B cell (primary cell): Measurements from ENCODE around the gene TFB1M. TPM values are rescaled to one million over a fixed set of nuclear protein-coding genes. Genes with fewer than 3 reads are reported as not detected.

Experiments used
- ATAC-seq: fragments of 200-7000 bp; cut with Tn5 transposase; one replicate; pipeline ENCODE4 v1.10.0; 2021; ENCODE audit warnings: low read depth, mild to moderate bottlenecking, moderate number of reproducible peaks, moderate library complexity
- CTCF ChIA-PET: fragments of 350-600 bp; sonication (Branson Sonifier 250); formaldehyde crosslinking; loops from one replicate; lab custom pipeline; 2021; ENCODE audit warnings: antibody characterized with exemption, inconsistent platforms; lab: Charles Lee
- POLR2A ChIA-PET: fragments of 350-600 bp; sonication (Branson Sonifier 250); formaldehyde crosslinking; loops from one replicate; lab custom pipeline; 2021; ENCODE audit warnings: antibody characterized with exemption; lab: Charles Lee
- DNase-seq: peaks from one replicate; pipeline ENCODE4 v3.0.0; 2013
- H2AFZ ChIP-seq: 2 replicates; pipeline ENCODE4 v1.6.1; 2012; ENCODE audit warnings: mild to moderate bottlenecking, low read depth, low read length; ENCODE audit not compliant: insufficient read depth, poor library complexity, severe bottlenecking
- H3K27ac ChIP-seq, 2 donors: 1 replicate in 1 of 2; 2 replicates in 1 of 2; pipeline ENCODE4 v1.5.1; 2012 to 2013; ENCODE audit warnings: low read length in 2 of 2, mild to moderate bottlenecking in 2 of 2, moderate library complexity in 1 of 2
- H3K27me3 ChIP-seq, 4 experiments: fragments of 200-600 bp in 1 of 4; sonication (generic) in 1 of 4; replicated peaks in 1 of 4; 1 replicate in 2 of 4; 2 replicates in 2 of 4; pipeline versions ENCODE4 v1.6.1 to v1.7.0; 2013 to 2016; ENCODE audit warnings: low read length in 3 of 4, mild to moderate bottlenecking in 2 of 4, mixed read lengths in 1 of 4, moderate library complexity in 1 of 4; ENCODE audit not compliant: insufficient read depth in 4 of 4, control insufficient read depth in 3 of 4; ENCODE audit errors: control extremely low read depth in 1 of 4
- H3K36me3 ChIP-seq, 2 experiments: replicated peaks in 1 of 2; 1 replicate in 1 of 2; 2 replicates in 1 of 2; pipeline versions ENCODE4 v1.6.1 to v1.7.1; 2013; ENCODE audit warnings: low read length in 1 of 2; ENCODE audit not compliant: insufficient read depth in 2 of 2, control insufficient read depth in 1 of 2; ENCODE audit errors: control extremely low read depth in 1 of 2, extremely low read depth in 1 of 2
- H3K4me1 ChIP-seq, 2 donors: fragments of 200-600 bp in 1 of 2; sonication (generic) in 1 of 2; 1 replicate in 1 of 2; 2 replicates in 1 of 2; pipeline versions ENCODE4 v1.5.1 to v1.6.1; 2013 to 2017; ENCODE audit warnings: low read length in 2 of 2; ENCODE audit not compliant: control insufficient read depth in 2 of 2, insufficient read depth in 2 of 2
- H3K4me2 ChIP-seq: replicated peaks from 2 replicates; pipeline ENCODE3; 2012; ENCODE audit warnings: mild to moderate bottlenecking, low read depth, low read length; ENCODE audit not compliant: poor library complexity, severe bottlenecking
- H3K4me3 ChIP-seq, 5 experiments: fragments of 200-600 bp in 1 of 5; sonication (generic) in 1 of 5; 1 replicate in 3 of 5; 2 replicates in 2 of 5; pipeline versions ENCODE4 v1.5.1 to v1.7.0; 2011 to 2016; ENCODE audit warnings: low read length in 4 of 5, mild to moderate bottlenecking in 4 of 5, low read depth in 2 of 5, control low read depth in 1 of 5, moderate library complexity in 1 of 5; ENCODE audit not compliant: insufficient read depth in 1 of 5; ENCODE audit errors: control extremely low read depth in 1 of 5, extremely low read depth in 1 of 5
- H3K79me2 ChIP-seq: fragments of 200-600 bp; sonication (generic); one replicate; pipeline ENCODE4 v1.6.0; 2016; ENCODE audit warnings: low read length; ENCODE audit not compliant: control insufficient read depth, insufficient read depth
- H3K9ac ChIP-seq: fragments of 200-600 bp; sonication (generic); 2 replicates; pipeline ENCODE4 v1.6.1; 2017; ENCODE audit warnings: mild to moderate bottlenecking, low read length, moderate library complexity
- H3K9me3 ChIP-seq, 3 donors: one replicate each; pipeline versions ENCODE4 v1.6.1 to v1.7.1; 2013; ENCODE audit warnings: low read length in 2 of 3; ENCODE audit not compliant: control insufficient read depth in 2 of 3, insufficient read depth in 1 of 3; ENCODE audit errors: control extremely low read depth in 1 of 3
- H4K20me1 ChIP-seq: 2 replicates; pipeline ENCODE4 v1.6.0; 2012; ENCODE audit warnings: mild to moderate bottlenecking, low read length; ENCODE audit not compliant: insufficient read depth, control insufficient read depth, poor library complexity, severe bottlenecking
- H3K27ac Mint-ChIP-seq: one replicate; pipeline ENCODE4 v1.8.0; 2021; ENCODE audit warnings: mixed read lengths
- H3K27me3 Mint-ChIP-seq: one replicate; pipeline ENCODE4 v1.8.0; 2021; ENCODE audit warnings: mixed read lengths
- H3K4me1 Mint-ChIP-seq: one replicate; pipeline ENCODE4 v1.8.0; 2021; ENCODE audit warnings: mixed read lengths
- H3K4me3 Mint-ChIP-seq: one replicate; pipeline ENCODE4 v1.8.0; 2021; ENCODE audit warnings: mixed read lengths
- H3K9me3 Mint-ChIP-seq: one replicate; pipeline ENCODE4 v1.8.0; 2022; ENCODE audit warnings: mixed read lengths; ENCODE audit not compliant: insufficient read depth
- EZH2 ChIP-seq: IDR thresholded peaks from 2 replicates; pipeline ENCODE4 v1.6.1; 2012; ENCODE audit warnings: borderline replicate concordance, low read depth, mild to moderate bottlenecking, moderate library complexity, low read length; ENCODE audit not compliant: insufficient read depth, poor library complexity, severe bottlenecking
- WGBS: methylation state at CpG from one replicate; pipeline ENCODE4 v1.1.5; 2013; ENCODE audit warnings: missing lambda C conversion rate; ENCODE audit not compliant: insufficient coverage; 5-methylcytosine and 5-hydroxymethylcytosine counted together
- intact Hi-C: fragments of 100-400 bp; cut with micrococcal nuclease; formaldehyde crosslinking; loops from one replicate; pipeline ENCODE4 v1.10.0; 2022
- polyA plus RNA-seq: library from polyadenylated mRNA; depleted of rRNA; stranded (reverse); fragments of >200 nt; gene quantifications from 2 replicates; pipeline ENCODE4 v1.2.3, GENCODE V29; 2012
- total RNA-seq, 2 donors: library from RNA; stranded (reverse); fragments of 120-200 nt in 1 of 2; gene quantifications; 1 replicate in 1 of 2; 2 replicates in 1 of 2; pipeline versions ENCODE4 v1.2.3 to v1.2.4, GENCODE V29; 2013 to 2022
- TF ChIP-seq, protein P1 (sequence below): fragments of 200-600 bp; IDR thresholded peaks from one replicate; pipeline ENCODE4 v1.8.0; 2022; ENCODE audit warnings: antibody characterized with exemption, mild to moderate bottlenecking

TFB1M gene
- total and polyA plus RNA-seq, 2 donors (not counting 1 experiment from before 2014, with no cell fraction given) = 18.6 to 49.9 TPM

DNA sequence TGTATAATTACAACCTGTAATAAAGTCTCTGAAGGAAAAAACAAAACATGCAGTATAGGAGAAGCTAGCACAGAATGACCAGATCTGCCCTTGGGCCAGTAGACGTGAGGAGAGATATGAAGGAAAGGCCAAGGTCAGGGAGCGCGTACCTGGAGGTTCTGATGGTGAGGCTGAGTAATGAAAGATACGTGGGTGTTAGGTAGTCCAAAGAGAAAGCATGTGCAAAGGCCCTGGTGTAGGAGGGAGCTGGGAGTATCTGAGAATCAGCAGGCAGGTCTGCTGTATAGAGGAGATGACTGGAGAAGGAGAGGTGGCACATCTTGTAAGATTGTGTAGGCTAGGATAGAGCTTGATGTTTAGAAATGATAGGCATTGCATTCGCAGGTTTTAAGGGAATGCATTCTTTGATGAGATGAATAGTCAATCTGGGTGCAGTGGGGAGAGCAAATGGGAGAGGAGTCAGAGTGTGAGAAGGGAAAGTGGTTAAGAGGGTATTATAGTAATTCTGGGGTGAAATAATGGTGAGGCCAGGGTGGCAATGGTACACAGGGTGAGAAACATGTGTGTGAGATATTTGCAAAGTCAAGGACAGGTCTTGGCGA lies 15.9 kb upstream of the TFB1M start:
- ATAC-seq (no peak), DNase-seq (no peak)
- Histone ChIP-seq H3K4me1 (peaks cover 14 to 15% of the 10 kb centered on the region in 2 donors), H3K9me3 (no peaks in the 10 kb centered on the region), H3K27me3 (no peaks in the 10 kb centered on the region), H3K79me2 (no peaks in the 10 kb centered on the region), H3K27ac (no peak overlapping the region), H3K4me3 (no peak overlapping the region), H3K4me2 (no peak overlapping the region), H2AFZ (no peak overlapping the region), H4K20me1 (no peaks in the 10 kb centered on the region), H3K9ac (no peak overlapping the region), H3K36me3 (no peaks in the 10 kb centered on the region)
- Mint-ChIP-seq H3K4me1 (peaks cover 17% of the 10 kb centered on the region), H3K4me3 (no peak overlapping the region), H3K27ac (no peak overlapping the region), H3K27me3 (no peaks in the 10 kb centered on the region), H3K9me3 (no peaks in the 10 kb centered on the region)
- CTCF ChIA-PET = interaction anchor here (0.6 to 3.2 kb wide), 9 partner anchors 9 to 1357 kb away, joined by 3 to 19 read pairs (median 8); no protein-coding TSS in a partner anchor
- 99% methylated on average over 6 of the region's 6 CpGs for WGBS
- POLR2A ChIA-PET = no interaction called here
- intact Hi-C loops = no loop called here
- no peak for TF ChIP-seq EZH2
- TF ChIP-seq, protein P1, sequence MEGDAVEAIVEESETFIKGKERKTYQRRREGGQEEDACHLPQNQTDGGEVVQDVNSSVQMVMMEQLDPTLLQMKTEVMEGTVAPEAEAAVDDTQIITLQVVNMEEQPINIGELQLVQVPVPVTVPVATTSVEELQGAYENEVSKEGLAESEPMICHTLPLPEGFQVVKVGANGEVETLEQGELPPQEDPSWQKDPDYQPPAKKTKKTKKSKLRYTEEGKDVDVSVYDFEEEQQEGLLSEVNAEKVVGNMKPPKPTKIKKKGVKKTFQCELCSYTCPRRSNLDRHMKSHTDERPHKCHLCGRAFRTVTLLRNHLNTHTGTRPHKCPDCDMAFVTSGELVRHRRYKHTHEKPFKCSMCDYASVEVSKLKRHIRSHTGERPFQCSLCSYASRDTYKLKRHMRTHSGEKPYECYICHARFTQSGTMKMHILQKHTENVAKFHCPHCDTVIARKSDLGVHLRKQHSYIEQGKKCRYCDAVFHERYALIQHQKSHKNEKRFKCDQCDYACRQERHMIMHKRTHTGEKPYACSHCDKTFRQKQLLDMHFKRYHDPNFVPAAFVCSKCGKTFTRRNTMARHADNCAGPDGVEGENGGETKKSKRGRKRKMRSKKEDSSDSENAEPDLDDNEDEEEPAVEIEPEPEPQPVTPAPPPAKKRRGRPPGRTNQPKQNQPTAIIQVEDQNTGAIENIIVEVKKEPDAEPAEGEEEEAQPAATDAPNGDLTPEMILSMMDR = no peak

DNA sequence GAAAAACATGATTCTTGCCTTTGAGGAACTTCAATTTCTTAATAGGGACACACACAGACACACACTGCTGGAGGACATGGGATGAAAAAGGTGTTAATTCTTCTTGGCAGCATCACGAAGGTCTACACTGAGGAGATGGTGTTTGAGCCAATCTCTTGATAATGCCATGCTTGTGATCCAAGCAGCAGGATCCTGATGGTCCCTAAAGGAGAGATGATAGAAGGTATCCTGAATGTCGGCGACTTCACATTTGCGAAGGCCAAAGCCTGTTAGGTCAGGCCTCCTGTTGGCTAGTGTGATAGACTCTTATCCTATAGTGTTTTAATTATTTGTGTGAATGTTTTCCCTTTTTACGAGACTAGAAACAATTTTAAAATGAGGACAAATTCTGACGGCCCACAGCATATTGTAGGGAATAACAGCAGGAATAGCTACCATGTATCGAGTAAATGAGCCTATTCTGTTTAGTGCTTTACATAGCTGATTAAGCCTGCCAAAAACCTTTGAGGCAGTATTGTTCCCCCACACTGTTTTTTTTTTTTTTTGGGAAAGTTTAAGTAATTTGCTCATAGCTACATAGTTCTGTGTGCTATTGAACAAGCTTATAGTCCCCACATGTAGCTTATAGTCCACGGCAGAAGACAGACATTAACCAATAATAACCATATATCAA lies 15.3 kb upstream of the TFB1M start:
- no peaks in the 10 kb centered on the region for H3K79me2 ChIP-seq
- H3K9me3 Mint-ChIP-seq = no peaks in the 10 kb centered on the region
- CTCF ChIA-PET = interaction anchor here (0.6 to 3.2 kb wide), 10 partner anchors 9 to 1357 kb away, joined by 3 to 19 read pairs (median 7); no protein-coding TSS in a partner anchor
- peaks cover 17% of the 10 kb centered on the region for H3K4me1 Mint-ChIP-seq
- H3K9ac ChIP-seq = no peak overlapping the region
- intact Hi-C loops = loop anchor here (5.0 to 10.0 kb wide), 2 partner anchors 1705 to 1853 kb away; no protein-coding TSS in a partner anchor
- H2AFZ ChIP-seq = no peak overlapping the region
- TF ChIP-seq, protein P1 = no peak
- TF ChIP-seq EZH2 = no peak
- H3K9me3 ChIP-seq = no peaks in the 10 kb centered on the region
- DNase-seq (no peak), ATAC-seq (no peak)
- no peak overlapping the region for H3K4me3 ChIP-seq
- H3K27me3 Mint-ChIP-seq = no peaks in the 10 kb centered on the region
- H3K27me3 ChIP-seq = no peaks in the 10 kb centered on the region
- no peak overlapping the region for H3K27ac Mint-ChIP-seq
- no peak overlapping the region for H3K4me3 Mint-ChIP-seq
- WGBS = 100% methylated on average over 2 of the region's 8 CpGs
- POLR2A ChIA-PET = no interaction called here
- no peaks in the 10 kb centered on the region for H3K36me3 ChIP-seq
- H3K4me1 ChIP-seq = peaks cover 14 to 15% of the 10 kb centered on the region in 2 donors
- no peaks in the 10 kb centered on the region for H4K20me1 ChIP-seq
- no peak overlapping the region for H3K27ac ChIP-seq
- no peak overlapping the region for H3K4me2 ChIP-seq
